Measurements from ENCODE around the gene WDR7.

DNA sequence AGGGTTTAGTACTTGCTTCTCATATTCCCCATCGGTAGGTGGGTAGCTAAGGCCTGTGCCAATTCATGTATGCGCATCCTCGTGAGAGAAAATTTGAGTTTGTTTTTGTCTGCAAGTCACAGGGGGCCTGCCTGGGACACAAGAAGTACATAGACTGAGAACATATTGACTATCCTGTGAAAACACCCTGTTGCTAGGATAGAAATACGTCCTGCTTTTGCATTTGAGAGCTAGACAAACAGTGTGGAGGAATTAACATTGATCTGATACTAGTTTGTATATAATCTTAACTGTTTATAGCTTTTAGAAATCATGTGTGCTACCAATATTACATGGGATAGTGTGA lies 10.9 kb downstream of the WDR7 start:
- TF ChIP-seq, protein P1, sequence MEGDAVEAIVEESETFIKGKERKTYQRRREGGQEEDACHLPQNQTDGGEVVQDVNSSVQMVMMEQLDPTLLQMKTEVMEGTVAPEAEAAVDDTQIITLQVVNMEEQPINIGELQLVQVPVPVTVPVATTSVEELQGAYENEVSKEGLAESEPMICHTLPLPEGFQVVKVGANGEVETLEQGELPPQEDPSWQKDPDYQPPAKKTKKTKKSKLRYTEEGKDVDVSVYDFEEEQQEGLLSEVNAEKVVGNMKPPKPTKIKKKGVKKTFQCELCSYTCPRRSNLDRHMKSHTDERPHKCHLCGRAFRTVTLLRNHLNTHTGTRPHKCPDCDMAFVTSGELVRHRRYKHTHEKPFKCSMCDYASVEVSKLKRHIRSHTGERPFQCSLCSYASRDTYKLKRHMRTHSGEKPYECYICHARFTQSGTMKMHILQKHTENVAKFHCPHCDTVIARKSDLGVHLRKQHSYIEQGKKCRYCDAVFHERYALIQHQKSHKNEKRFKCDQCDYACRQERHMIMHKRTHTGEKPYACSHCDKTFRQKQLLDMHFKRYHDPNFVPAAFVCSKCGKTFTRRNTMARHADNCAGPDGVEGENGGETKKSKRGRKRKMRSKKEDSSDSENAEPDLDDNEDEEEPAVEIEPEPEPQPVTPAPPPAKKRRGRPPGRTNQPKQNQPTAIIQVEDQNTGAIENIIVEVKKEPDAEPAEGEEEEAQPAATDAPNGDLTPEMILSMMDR (IDR thresholded peaks at IDR 0.05) = no peak
- no peak for TF ChIP-seq POLR2AphosphoS5 (IDR thresholded peaks at IDR 0.05)
